ENCODE data around the gene ATP13A1.
A peak's percentile ranks its signal among the peaks of the same experiment; 100 is the strongest.

The ATP13A1 gene

DNA sequence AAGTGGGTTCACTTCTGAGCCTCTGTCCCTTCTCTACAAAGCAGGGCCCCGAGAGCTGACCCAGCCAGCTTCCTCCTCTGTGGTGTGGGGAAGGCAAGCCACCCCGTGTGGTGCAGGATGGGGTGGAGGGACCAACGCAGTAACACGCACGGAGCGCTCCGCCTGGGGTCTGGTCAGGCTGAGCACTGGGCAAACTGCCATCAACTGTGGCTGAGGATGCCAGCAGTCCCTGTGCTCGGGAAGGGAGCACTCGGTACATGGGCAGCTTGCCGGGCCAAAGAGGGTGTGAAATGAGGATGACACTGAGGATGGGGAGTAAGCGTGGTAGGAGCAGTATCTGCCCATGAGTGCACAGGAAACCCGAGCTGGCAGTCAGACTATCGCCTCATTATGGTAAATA is 12.4 kb downstream of the ATP13A1 start:
- Histone ChIP-seq H3K9me3 (ENCODE audit: control insufficient read depth, low read length) (no peaks in the 10 kb centered on the region), H3K27me3 (replicated peaks; ENCODE audit: control insufficient read depth, insufficient read depth, low read length) (no peaks in the 10 kb centered on the region), H3K36me3 (ENCODE audit: control insufficient read depth, insufficient read depth, low read length, severe bottlenecking) (peaks cover 87% of the 10 kb centered on the region)

DNA sequence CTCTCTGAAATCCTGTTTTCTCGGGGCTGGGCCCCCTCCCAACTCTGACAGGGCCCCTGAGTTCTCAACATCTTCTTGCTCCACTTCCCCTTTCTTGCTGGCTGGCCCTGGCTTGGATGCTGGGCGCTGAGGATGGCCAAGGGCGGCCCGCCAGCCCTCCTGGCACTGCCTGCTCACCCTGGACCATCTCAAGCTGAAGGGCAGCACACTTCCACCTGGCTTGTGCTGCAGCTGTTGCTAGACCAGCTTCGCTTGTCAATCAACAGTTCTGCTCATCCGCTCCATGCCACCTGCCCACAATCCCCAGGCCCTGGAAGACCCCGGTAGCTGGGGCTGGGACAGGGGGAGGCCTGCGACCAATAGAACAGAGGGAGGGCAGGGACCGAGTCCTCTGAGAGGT is 13.1 kb downstream of the ATP13A1 start:
- no peaks in the 10 kb centered on the region for H3K9me3 ChIP-seq (ENCODE audit: control insufficient read depth, low read length)
- peaks cover 87% of the 10 kb centered on the region for H3K36me3 ChIP-seq (ENCODE audit: control insufficient read depth, insufficient read depth, low read length, severe bottlenecking)
- H3K27me3 ChIP-seq (replicated peaks; ENCODE audit: control insufficient read depth, insufficient read depth, low read length), result no peaks in the 10 kb centered on the region
- no peak overlapping the region for H3K4me3 ChIP-seq (ENCODE audit: low read length)
- DNase-seq (ENCODE audit: low read depth), result no peak
- H3K9ac ChIP-seq (ENCODE audit: low read length), result no peak overlapping the region
- H3K4me1 ChIP-seq (ENCODE audit: control insufficient read depth, insufficient read depth, low read length), result peaks cover 3% of the 10 kb centered on the region

More for the DNA sequence above, 12.4 kb downstream of the ATP13A1 start:
- no peak overlapping the region for H3K9ac ChIP-seq (ENCODE audit: low read length)
- no peak overlapping the region for H3K4me3 ChIP-seq (ENCODE audit: low read length)
- peaks cover 3% of the 10 kb centered on the region for H3K4me1 ChIP-seq (ENCODE audit: control insufficient read depth, insufficient read depth, low read length)
- DNase-seq (ENCODE audit: low read depth), result no peak

DNA sequence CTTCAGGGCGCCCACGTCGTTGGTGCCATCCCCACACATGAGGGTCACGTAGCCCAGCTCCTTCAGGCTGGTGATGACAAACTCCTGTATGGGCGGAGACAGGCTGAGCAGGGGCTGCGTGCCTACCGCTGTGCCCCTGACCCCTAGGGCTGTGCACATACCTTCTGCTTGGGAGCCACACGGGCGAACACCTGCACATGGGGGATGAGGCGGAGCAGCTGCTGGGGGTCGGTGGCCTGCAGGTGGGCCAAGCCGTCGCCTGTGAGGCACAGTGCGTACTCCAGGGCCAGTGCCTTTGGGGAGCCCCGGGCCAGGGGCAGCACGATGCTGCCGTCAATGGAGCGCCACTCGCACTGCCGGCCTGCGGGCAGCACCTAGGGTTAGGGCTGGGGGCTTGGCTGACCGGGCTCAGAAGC is 13.9 kb downstream of the ATP13A1 start:
- Histone ChIP-seq H3K9ac (ENCODE audit: low read length) (no peak overlapping the region), H3K4me3 (ENCODE audit: low read length) (no peak overlapping the region), H3K4me1 (ENCODE audit: control insufficient read depth, insufficient read depth, low read length) (peaks cover 3% of the 10 kb centered on the region), H3K27me3 (replicated peaks; ENCODE audit: control insufficient read depth, insufficient read depth, low read length) (no peaks in the 10 kb centered on the region), H3K36me3 (ENCODE audit: control insufficient read depth, insufficient read depth, low read length, severe bottlenecking) (peaks cover 87% of the 10 kb centered on the region), H3K9me3 (ENCODE audit: control insufficient read depth, low read length) (no peaks in the 10 kb centered on the region)
- DNase-seq (ENCODE audit: low read depth), result no peak

DNA sequence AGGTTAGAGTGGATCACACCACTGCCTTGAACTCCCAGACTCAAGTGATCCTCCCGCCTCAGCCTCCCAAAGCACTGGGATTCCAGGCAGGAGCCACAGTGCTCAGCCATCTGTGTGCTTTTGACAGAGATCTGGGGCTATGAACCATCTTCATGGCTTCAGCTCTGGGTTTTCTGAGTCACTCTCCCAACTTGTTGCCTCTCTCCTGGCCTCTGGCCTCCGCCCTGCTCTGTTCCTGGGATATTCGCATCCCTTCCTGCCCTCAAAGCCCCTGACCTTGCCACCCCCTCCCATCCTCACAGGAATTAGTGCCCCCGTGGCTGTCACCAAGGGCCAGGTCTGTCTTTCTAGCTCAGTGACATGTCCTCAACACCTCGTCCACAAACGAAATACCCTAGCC is 14.3 kb downstream of the ATP13A1 start:
- H3K9ac ChIP-seq (ENCODE audit: low read length), result no peak overlapping the region
- no peak overlapping the region for H3K4me3 ChIP-seq (ENCODE audit: low read length)
- peaks cover 3% of the 10 kb centered on the region for H3K4me1 ChIP-seq (ENCODE audit: control insufficient read depth, insufficient read depth, low read length)
- H3K27me3 ChIP-seq (replicated peaks; ENCODE audit: control insufficient read depth, insufficient read depth, low read length), result no peaks in the 10 kb centered on the region
- no peaks in the 10 kb centered on the region for H3K9me3 ChIP-seq (ENCODE audit: control insufficient read depth, low read length)
- DNase-seq (ENCODE audit: low read depth), result no peak
- peaks cover 86% of the 10 kb centered on the region for H3K36me3 ChIP-seq (ENCODE audit: control insufficient read depth, insufficient read depth, low read length, severe bottlenecking)

DNA sequence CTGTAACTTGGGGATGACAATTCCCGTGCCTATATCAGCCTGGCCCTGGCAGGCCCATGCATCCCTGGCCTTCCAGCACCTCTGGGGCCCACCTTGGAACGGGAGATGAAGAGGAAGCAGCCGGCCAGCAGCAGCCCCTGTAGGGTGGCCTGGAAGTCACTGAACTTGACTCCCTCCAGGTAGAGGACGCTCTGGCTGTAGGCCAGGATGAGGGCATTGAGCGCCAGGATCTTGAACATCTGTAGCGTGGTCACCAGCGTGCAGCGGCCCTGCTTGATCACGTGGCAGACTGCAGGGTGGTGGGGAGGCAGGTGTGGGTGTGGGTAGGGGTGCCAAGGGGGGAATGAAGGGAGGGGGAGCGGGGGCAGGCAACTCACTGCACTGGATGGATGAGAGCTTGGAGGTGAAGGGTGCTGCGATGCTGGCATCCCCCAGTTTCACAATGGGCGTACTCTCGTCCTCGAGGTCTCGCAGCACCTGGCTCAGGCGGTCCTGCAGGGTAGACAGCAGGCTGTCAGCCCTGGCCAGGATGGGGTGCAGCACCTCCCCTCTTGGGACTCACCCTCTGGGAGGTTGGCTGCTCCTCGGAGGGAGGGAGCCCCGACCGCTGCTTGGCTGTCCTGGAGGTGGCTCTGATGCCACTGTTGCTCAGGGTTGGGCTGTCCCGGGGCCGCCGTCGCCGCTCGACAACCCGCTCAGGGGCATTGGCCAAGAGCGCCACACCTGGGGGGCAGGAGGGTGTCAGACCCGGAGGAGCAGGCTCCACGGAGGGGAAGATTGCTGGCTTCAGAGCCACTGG is 16.2 kb downstream of the ATP13A1 start:
- DNase-seq (ENCODE audit: low read depth), result no peak
- peaks cover 70% of the 10 kb centered on the region for H3K36me3 ChIP-seq (ENCODE audit: control insufficient read depth, insufficient read depth, low read length, severe bottlenecking)
- H3K27me3 ChIP-seq (replicated peaks; ENCODE audit: control insufficient read depth, insufficient read depth, low read length), result no peaks in the 10 kb centered on the region
- peaks cover 4% of the 10 kb centered on the region for H3K4me1 ChIP-seq (ENCODE audit: control insufficient read depth, insufficient read depth, low read length)
- no peak overlapping the region for H3K9ac ChIP-seq (ENCODE audit: low read length)
- H3K4me3 ChIP-seq (ENCODE audit: low read length), result no peak overlapping the region
- no peaks in the 10 kb centered on the region for H3K9me3 ChIP-seq (ENCODE audit: control insufficient read depth, low read length)

DNA sequence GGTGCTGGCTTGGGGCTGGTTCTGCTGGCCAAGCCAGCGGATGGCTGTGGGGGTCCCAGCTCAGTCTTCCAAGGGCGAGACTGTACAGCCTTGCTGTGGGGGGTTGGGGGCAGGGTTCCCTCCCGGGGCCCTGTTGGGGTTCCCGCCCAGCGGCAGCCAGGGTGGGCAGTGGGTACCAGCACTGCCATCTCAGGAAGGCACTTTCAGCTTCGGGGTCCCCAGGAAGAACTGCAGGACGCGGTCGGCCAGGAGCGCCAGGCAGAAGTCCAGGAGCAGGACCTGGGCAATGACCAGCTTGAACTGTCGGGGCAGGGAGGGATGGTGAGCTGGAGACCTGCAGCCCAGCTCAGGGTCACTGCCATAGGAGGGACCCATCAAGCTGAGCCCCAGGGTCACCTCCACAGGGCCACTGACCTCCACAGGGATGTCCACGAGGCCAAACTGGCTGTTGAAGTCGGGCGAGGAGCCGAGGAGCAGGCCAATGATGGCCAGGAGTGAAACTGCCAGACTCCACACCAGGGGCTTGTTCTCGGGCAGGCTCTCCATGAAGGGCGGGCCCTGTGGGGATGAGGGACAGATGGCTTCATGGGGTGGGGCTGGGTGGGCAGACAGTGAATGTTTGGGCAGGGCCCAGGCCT is 18.1 kb downstream of the ATP13A1 start:
- H3K36me3 ChIP-seq (ENCODE audit: control insufficient read depth, insufficient read depth, low read length, severe bottlenecking), result peaks cover 51% of the 10 kb centered on the region

DNA sequence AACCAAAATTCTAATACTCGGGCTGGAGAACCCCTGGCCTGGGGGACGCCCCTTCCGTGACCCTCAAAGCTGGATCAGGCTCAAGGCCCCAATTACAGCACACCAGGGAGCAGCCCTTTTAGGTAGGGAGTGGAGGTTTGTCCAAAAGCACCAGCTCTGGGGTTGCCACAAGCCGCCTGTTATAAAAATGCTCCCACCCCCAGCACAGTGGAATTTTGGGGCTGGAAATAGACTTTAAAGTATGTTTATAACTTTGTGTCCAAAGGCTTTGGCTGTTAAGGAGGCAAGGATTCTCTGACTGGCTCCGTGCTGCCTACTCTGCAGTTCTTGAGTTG is 19.5 kb downstream of the ATP13A1 start:
- no peak for DNase-seq (ENCODE audit: low read depth)
- no peaks in the 10 kb centered on the region for H3K27me3 ChIP-seq (replicated peaks; ENCODE audit: control insufficient read depth, insufficient read depth, low read length)
- peaks cover 5% of the 10 kb centered on the region for H3K4me1 ChIP-seq (ENCODE audit: control insufficient read depth, insufficient read depth, low read length)
- H3K9me3 ChIP-seq (ENCODE audit: control insufficient read depth, low read length), result no peaks in the 10 kb centered on the region
- peaks cover 43% of the 10 kb centered on the region for H3K36me3 ChIP-seq (ENCODE audit: control insufficient read depth, insufficient read depth, low read length, severe bottlenecking)
- no peak overlapping the region for H3K4me3 ChIP-seq (ENCODE audit: low read length)
- H3K9ac ChIP-seq (ENCODE audit: low read length), result no peak overlapping the region

More for the DNA sequence above, 18.1 kb downstream of the ATP13A1 start:
- DNase-seq (ENCODE audit: low read depth), result no peak
- Histone ChIP-seq H3K27me3 (replicated peaks; ENCODE audit: control insufficient read depth, insufficient read depth, low read length) (no peaks in the 10 kb centered on the region), H3K9ac (ENCODE audit: low read length) (no peak overlapping the region), H3K9me3 (ENCODE audit: control insufficient read depth, low read length) (no peaks in the 10 kb centered on the region), H3K4me3 (ENCODE audit: low read length) (no peak overlapping the region), H3K4me1 (ENCODE audit: control insufficient read depth, insufficient read depth, low read length) (peaks cover 5% of the 10 kb centered on the region)

DNA sequence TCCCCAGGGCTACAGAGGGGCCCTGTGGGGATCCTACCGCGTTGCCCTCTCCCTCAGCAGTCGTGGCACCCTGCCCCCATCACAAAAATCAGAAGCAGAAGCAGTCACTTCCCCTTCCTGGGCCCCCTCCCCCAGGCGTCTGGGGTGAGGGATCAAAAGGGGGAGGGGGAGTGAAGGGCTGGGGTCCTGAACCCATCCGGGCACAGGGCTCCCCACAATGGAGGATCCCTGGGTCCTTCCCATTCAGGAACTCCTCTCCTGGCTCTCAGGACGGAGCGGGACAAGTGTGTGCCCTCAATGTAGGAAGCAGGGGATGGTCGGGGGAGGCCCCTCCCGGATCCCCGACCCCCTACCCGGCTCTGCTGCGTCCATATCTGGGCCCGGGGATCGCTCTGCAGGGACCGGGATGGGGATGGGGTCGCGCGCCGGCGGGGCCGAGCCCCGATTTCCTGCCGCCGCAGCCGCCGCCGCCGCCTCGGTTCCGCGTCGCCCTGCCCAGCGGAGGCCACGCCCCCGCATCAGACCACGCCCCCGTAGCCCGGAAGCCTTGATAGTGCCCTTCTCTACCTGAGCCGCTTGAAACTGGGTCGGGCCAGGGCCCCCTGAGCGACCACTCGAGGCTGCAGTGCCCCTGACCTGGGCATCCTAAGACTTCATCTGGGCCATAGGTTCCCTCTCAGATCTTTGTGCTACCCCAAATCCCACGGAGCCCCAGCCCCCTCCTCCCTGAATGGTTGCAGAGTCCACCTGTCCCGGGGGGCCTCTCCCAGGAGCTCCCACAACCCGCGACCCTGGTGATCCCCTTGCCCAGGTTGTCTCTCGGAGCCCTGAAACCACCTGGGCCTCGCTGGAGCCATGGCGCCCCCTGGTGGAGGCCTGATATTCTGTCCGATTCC is 20.1 kb downstream of the ATP13A1 start, which contains the start of gene GMIP:
Gene GMIP (minus strand): TSS at position 500 of the 896 bp plus-strand sequence. CDS start 128 bp downstream, at position 372.
- H3K36me3 ChIP-seq (ENCODE audit: control insufficient read depth, insufficient read depth, low read length, severe bottlenecking), result peaks cover 43% of the 10 kb centered on the region
- H3K9ac ChIP-seq (ENCODE audit: low read length), result peak within 1 kb of the TSS; percentile 89
- no peaks in the 10 kb centered on the region for H3K9me3 ChIP-seq (ENCODE audit: control insufficient read depth, low read length)
- peak; percentile 81 for DNase-seq (ENCODE audit: low read depth)
- H3K27me3 ChIP-seq (replicated peaks; ENCODE audit: control insufficient read depth, insufficient read depth, low read length), result no peaks in the 10 kb centered on the region
- peaks cover 5% of the 10 kb centered on the region for H3K4me1 ChIP-seq (ENCODE audit: control insufficient read depth, insufficient read depth, low read length)
- peak within 1 kb of the TSS; percentile 92 for H3K4me3 ChIP-seq (ENCODE audit: low read length)

DNA sequence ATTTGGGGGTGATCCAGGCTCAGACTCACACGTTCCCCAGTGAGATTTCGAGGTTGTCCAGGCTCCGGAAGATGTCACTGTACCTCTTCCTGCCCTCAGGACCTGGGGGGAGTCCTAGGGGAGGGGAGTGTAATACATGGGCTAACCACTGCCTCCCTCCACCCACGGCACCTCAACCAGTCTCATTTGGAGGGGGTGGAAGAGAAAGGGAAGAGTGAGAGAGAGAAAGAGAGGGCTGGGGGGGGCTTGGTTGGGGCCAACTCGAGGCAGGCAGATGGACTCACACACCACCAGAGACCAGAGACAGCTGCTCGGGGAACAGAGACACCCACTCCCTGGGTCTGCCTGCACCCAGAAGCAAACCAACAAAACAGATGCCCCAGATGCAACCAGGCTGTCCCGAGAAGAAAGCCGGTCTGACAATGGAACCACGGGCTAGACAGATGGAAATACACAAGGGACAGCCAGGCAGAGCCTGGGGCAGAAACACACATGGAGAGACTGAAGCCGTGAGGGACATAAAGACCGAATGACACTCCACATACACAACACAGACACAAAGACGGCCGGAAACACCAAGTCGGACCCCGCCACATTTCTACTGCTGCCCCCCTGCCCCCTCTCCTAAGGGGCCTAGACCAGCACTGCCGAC is 20.8 kb downstream of the ATP13A1 start:
- peak; percentile 47 for DNase-seq (ENCODE audit: low read depth)
- Histone ChIP-seq H3K9ac (ENCODE audit: low read length) (peak overlapping the region; percentile 89), H3K4me3 (ENCODE audit: low read length) (peak overlapping the region; percentile 92), H3K36me3 (ENCODE audit: control insufficient read depth, insufficient read depth, low read length, severe bottlenecking) (peaks cover 40% of the 10 kb centered on the region), H3K27me3 (replicated peaks; ENCODE audit: control insufficient read depth, insufficient read depth, low read length) (no peaks in the 10 kb centered on the region), H3K4me1 (ENCODE audit: control insufficient read depth, insufficient read depth, low read length) (peaks cover 5% of the 10 kb centered on the region), H3K9me3 (ENCODE audit: control insufficient read depth, low read length) (no peaks in the 10 kb centered on the region)

DNA sequence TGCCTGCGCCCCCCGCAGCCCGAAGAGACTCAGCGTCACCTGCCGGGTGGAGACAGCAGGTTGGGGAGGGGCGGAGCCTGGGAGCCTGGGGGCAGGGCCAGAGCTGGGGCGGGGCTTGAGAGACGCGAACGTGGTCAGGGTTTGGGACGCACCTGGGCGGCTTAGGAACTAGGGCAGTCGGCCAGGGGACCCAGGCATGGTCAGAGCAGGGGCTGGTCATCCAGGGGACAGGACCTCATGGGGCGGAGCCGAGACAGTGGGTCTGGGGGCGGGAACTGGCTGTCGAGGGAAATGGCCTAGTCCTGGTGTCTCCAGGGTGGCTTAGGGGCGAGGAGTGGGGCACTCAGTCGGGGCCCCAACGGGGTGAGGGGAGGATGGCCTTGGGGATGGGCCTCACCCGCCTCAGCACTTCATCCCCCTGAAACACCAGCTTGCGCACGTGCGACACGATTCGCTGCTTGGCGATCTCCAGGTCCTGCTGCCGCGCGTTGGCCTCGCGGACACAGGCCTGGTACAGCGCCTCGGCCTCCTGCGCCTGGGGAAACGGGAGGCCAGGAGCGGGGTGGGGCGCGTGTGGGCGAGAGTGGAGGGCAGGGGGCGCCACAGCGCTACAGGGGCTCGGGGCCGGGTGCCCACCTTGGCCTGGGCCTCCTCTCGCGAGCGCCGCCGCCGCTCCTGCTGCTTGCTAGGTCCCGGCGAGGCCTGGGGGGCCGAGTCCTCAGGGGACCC is 25.8 kb downstream of the ATP13A1 start:
- peaks cover 39% of the 10 kb centered on the region for H3K36me3 ChIP-seq (ENCODE audit: control insufficient read depth, insufficient read depth, low read length, severe bottlenecking)
- H3K9ac ChIP-seq (ENCODE audit: low read length), result no peak overlapping the region
- H3K9me3 ChIP-seq (ENCODE audit: control insufficient read depth, low read length), result no peaks in the 10 kb centered on the region
- no peaks in the 10 kb centered on the region for H3K27me3 ChIP-seq (replicated peaks; ENCODE audit: control insufficient read depth, insufficient read depth, low read length)
- H3K4me3 ChIP-seq (ENCODE audit: low read length), result no peak overlapping the region
- no peak for DNase-seq (ENCODE audit: low read depth)
- H3K4me1 ChIP-seq (ENCODE audit: control insufficient read depth, insufficient read depth, low read length), result peaks cover 5% of the 10 kb centered on the region

Data from adipocyte (in vitro differentiated cells).